ENCODE results near the gene LUZP1.

LUZP1 gene

GRCh38 chr1:23114424-23115079, 54.1 kb downstream of the LUZP1 start:
- DNase-seq: no peak

DNA sequence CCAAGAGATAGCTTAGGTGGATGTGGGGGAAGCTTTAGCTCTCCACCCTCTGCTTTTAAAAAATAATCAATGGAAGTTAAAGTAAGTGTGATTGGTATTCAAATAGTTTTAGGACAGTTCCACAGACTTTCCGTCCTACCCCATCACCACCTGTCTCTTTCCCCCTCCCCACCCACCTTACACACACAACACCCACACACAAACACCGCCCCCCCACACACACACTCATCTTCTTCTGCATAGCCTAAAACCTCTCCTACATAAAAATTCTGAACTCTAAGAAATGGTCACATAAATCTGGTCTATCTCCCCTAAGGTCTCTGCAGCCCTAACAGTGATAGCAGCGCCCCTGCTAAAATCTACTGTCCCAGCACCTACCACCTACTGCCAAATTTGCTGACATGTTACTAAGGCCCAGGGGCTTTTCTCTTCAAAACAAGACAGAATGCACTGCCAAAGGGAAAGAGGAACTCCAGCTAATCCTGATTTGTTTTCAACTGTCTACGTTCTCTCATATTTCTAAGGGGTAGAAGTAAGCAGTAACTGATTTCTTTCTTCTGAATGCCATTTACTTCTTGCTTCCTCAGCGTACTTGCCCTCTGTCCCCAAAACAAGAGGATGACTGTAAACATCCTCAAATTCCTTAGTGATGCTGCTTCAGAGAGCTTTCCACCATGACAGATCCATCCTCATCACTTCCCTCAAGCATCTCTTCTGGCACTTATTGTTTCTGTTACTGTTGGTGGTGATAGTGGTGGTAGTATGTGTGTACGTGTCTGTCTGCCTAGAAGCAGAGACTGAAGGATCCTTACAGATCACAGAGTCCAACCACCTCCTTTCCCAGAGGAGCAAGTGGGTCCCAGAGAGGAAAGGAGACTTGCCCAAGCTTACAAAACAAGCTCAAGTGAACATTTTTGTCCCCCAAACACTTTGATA, 56.8 kb downstream of the LUZP1 start:
- DNase-seq: no peak

- no peak for DNase-seq
Measured at GRCh38 chr1:23110391-23110790, 58.3 kb downstream of the LUZP1 start.

- DNase-seq: no peak
Measured at GRCh38 chr1:23108918-23109533, 59.6 kb downstream of the LUZP1 start.

DNA sequence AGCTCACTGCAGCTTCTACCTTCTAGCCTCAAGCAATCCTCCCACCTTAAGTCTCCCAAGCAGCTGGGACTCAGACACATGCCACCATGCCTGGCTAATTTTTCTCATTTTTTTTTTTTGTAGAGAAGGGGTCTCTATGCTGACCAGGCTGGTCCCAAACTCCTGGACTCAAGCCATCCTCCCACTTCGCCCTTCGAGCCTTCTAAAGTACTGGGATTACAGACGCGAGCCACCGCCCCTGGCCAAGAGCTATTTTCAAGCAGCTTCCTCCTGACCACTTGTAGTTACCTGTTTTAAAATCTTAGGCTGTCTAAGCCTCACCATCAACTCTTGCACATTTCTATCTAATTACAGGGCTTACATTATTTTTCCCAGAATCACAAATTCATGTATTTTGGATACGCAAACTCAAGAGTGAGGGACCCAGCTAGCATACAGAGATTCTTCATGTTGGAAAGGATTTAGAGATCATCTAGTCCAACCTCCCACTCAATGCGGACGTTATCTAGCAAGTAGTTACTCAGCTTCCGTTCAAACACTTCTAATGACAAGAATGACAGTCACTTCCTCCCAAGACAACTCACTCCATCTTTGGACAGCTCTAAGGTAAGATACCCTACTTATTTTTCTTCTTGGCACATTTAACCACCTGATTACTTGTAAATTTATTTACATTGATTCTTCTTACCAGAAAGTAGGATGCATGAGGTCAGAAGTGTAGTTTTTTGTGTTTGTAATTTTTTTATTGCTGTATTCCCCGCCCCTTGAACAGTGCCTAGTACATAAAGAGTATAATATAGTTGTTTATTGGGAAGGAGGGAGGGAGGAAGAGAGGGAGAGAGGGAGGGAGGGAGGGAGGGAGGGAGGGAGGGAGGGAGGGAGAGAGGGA, 65.4 kb downstream of the LUZP1 start:
- DNase-seq: no peak

- DNase-seq: no peak
Measured at GRCh38 chr1:23102289-23102688, 66.4 kb downstream of the LUZP1 start.

- DNase-seq: no peak
Measured at GRCh38 chr1:23101887-23102286, 66.8 kb downstream of the LUZP1 start.

- no peak for DNase-seq
Measured at GRCh38 chr1:23101101-23101827, 67.4 kb downstream of the LUZP1 start.

DNA sequence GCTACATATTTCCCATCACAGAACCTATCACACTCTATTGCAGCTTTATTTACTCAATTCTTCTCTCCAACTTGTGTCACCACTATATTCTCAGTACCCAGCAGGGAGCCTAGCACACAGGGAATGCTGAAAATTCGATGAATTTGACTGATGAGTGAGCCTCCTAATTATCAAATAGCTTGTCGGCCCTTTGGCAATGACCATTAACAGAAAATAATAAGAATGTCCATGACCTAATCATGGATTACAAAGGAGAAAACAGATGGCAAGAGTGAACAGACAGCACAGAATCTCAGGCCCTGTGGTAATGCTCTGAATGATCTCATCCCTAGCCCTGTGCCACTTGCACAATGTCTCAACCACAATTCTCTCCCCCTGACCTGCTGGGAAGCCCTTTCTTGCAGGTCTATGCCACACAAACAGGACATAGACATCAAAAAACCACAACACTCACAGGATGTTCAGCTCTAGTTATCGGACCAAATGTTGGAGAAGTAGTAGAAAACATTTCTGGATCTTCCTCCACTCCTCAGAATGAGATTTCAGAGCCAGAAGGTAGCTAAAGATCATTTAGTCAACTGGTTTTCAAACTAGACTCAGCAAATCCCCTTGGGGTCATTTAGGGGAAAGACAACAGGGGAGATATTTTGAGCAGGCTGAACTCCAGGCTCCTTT, 68.4 kb downstream of the LUZP1 start:
- DNase-seq: no peak

DNA sequence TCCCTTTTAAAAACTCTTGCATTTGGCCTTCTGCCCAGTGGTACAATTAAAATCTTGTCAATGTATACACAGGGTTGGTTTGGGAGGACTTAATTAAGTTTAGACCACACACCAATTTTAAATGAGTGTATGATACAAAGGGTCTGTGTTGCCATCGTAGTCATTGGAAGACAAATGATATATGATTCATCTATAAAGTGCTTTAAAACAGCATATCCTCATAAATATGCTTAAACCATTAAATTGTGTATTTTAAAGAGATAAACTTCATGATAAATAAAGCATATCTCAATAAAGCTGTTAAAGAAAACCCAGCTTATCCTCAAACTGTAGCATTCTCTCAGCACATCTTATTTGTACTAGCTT, 69.5 kb downstream of the LUZP1 start:
- no peak for DNase-seq

DNA sequence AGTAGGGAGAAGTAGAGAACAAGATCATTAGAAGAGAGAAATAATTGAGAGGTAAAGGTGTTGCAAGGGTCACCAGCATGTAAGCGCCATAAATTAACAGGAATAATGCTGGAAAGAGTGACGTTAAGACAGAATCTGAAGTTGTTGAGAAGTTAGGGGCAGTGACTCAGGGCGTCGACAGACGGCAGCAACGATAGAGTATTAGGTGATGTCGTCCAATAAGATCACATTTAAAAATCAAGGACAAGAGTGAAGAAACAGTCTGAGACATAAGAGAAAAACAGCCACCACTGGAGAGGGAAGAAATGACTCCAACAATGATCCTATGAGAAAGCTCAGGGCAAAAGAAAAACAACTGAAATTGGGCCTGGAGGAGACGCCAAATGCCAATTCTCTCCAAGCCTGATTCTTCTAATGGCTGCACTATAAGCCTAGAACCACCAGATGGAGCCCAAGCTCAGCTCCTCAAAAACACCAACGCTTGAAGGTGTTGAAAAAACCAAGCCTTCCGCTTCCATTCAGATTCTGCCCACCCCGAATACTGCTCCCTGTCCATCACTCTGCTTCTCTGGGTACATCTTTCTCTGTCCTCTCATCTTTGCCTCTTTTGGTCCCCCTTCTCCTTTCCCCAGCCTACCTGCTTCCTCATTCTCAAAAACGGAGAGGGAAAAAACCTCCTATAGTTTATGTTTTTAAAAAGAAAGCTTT, 70.0 kb downstream of the LUZP1 start:
- peak; percentile 8 for DNase-seq

GRCh38 chr1:23097316-23097715, 71.3 kb downstream of the LUZP1 start:
- no peak for DNase-seq

- no peak for DNase-seq
Measured at GRCh38 chr1:23092447-23092846, 76.2 kb downstream of the LUZP1 start.

DNA sequence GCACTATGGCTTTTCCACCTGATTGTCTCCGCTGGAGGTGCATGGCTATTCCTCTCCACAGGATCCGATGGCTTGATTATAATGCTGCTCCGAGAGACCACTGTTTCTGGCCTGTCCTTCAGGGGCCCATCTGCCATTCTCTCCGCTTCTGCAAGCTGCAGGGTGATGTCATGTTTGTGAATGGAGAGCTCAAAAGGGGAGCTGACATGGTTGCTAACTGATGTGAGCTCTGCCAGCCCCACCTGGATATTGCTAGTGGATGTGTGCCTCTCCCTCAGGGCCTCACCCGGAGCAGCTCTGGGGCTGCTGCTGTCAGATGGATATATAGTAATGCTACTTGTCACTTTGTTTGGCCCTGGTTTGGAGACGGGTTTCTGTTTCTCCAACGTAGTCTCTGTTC, 77.1 kb downstream of the LUZP1 start:
- no peak for DNase-seq

DNA sequence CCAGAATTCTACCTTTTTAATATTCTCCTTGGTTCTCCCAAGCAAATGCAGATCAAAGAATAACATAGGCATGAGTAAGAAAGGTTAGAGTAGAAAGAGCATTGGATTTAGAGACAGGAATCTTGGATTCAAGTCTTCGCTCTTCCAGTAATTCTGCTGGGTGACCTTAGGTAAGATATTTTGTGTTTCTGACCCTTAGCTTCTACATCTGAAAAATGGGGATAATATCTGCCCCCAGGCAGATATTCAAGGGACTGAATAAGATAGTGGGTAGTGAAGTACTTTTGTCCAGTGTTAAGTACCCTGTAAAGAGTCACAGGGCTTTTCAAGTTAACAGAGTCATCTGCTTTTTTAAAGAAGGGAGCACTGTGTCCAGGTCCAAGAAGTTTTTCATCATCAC, 78.6 kb downstream of the LUZP1 start:
- no peak for DNase-seq

DNA sequence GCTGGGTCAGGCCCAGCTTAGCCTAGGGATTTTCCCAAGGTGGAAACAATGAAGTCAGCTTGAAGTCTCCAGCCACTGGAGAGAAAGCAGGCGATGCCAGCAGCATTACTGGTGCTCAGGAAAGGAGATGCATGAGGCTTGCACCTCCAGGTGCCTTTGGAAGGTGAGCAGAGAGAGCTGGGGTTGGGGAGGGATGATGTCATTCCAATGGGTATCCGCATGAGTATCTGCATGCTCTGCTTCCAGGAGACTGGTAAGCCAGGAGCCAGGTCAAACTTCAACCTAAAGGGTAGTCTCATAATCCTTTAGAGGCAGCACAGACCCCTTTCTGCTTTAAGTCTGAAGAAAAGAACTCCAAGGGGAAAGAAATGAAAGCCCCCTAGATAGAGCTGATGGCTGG, 80.6 kb downstream of the LUZP1 start:
- no peak for DNase-seq

DNA sequence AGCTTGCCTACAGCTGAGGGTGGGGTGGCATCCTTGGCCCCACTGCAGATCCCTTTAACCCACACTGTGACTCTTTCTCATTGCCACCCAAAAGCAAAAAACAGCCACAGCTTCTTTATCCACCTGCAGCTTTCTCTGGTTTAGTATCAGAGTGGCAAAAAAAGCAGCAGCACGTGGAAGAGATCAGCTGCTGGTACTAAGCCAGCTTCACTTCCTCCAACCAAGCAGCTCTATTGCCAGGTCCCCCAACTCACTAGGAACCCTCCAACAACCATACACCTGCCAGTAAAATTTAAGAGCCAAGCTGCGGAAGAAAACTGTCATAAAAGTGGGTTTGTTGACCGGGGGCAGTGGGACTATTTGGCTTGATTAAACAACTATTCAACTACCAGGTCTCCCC, 83.0 kb downstream of the LUZP1 start:
- DNase-seq: no peak

DNA sequence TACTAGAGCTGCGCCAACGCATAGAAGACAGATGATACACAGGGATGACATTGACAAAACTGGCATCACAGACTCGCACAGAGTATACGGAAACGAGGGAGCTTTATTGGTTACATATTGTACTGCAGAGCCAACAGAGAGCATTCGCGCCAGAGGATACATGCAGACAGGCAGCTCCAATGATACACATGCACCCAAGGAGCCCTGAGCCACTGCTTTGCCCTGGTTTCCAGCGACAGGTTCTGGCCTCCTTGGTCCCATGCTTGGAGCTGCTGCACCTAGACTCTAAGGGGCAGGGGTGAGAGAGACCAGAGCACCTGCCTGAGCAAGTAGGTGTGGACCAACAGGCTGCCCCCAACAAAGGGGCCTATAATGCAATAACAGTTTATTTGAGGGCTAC, 83.8 kb downstream of the LUZP1 start:
- DNase-seq: no peak

- no peak for DNase-seq
Measured at GRCh38 chr1:23083714-23084480, 84.8 kb downstream of the LUZP1 start.

GRCh38 chr1:23081376-23081775, 87.3 kb downstream of the LUZP1 start:
- DNase-seq: no peak
